MM.1S (cell line): ENCODE measurements around the gene PLCH2.
"Not testable (repeated sequence)": the region's sequence is repeated elsewhere in the genome, so short reads cannot be mapped to it uniquely, and the experiment has no call there.

Experiments used
- DNase-seq: peaks from one replicate; pipeline ENCODE4 v3.0.0-alpha.2; 2015
- H2AFZ ChIP-seq: fragments of 300-600 bp; sonication (generic); 2 replicates; pipeline ENCODE4 v1.6.0; 2016; ENCODE audit warnings: antibody characterized with exemption, low read length
- H3F3A ChIP-seq: fragments of 300-600 bp; sonication (generic); 2 replicates; pipeline ENCODE4 v1.6.1; 2016; ENCODE audit warnings: mild to moderate bottlenecking, antibody characterized with exemption, low read length, moderate library complexity, mixed read lengths; ENCODE audit not compliant: insufficient read depth
- H3K27ac ChIP-seq: fragments of 300-600 bp; sonication (generic); 2 replicates; pipeline ENCODE4 v1.5.1; 2016; ENCODE audit warnings: mild to moderate bottlenecking, low read length
- H3K27me3 ChIP-seq: fragments of 300-600 bp; sonication (generic); replicated peaks from 2 replicates; pipeline ENCODE4 v1.6.0; 2016; ENCODE audit warnings: low read length; ENCODE audit not compliant: insufficient read depth
- H3K36me3 ChIP-seq: fragments of 300-600 bp; sonication (generic); replicated peaks from 2 replicates; pipeline ENCODE4 v1.6.1; 2016; ENCODE audit warnings: mild to moderate bottlenecking, low read length, mixed read lengths; ENCODE audit not compliant: insufficient read depth
- H3K4me1 ChIP-seq: fragments of 300-600 bp; sonication (generic); 2 replicates; pipeline ENCODE4 v1.6.1; 2016; ENCODE audit warnings: low read length, mixed read lengths
- H3K4me2 ChIP-seq: fragments of 300-600 bp; sonication (generic); 2 replicates; pipeline ENCODE4 v1.6.0; 2016; ENCODE audit warnings: low read depth, low read length
- H3K4me3 ChIP-seq: fragments of 300-600 bp; sonication (generic); 2 replicates; pipeline ENCODE4 v1.5.1; 2016; ENCODE audit warnings: low read length, mixed read lengths
- H3K79me2 ChIP-seq: fragments of 300-600 bp; sonication (generic); 2 replicates; pipeline ENCODE4 v1.6.1; 2016; ENCODE audit warnings: mixed run types, low read length, mixed read lengths
- H3K9ac ChIP-seq: fragments of 300-600 bp; sonication (generic); 2 replicates; pipeline ENCODE4 v1.6.1; 2016; ENCODE audit warnings: low read length, mixed read lengths
- H3K9me2 ChIP-seq: fragments of 300-600 bp; sonication (generic); replicated peaks from 2 replicates; pipeline ENCODE4 v1.6.1; 2016; ENCODE audit warnings: mild to moderate bottlenecking, low read length, mixed read lengths; ENCODE audit not compliant: insufficient read depth
- H3K9me3 ChIP-seq: fragments of 300-600 bp; sonication (generic); replicated peaks from 2 replicates; pipeline ENCODE4 v1.6.1; 2016; ENCODE audit warnings: mild to moderate bottlenecking, low read length, mixed read lengths; ENCODE audit not compliant: insufficient read depth
- H4K20me1 ChIP-seq: fragments of 300-600 bp; sonication (generic); 2 replicates; pipeline ENCODE4 v1.6.1; 2016; ENCODE audit warnings: mild to moderate bottlenecking, low read length, moderate library complexity, mixed read lengths; ENCODE audit not compliant: insufficient read depth
- CTCF ChIP-seq: fragments of 300-600 bp; sonication (generic); IDR thresholded peaks from 2 replicates; pipeline ENCODE4 v1.5.1; 2016; ENCODE audit warnings: antibody characterized with exemption, low read length, mixed read lengths
- EZH2 ChIP-seq: fragments of 300-600 bp; sonication (generic); optimal IDR thresholded peaks from 2 replicates; pipeline ENCODE3; 2017; ENCODE audit warnings: low read depth, mild to moderate bottlenecking, antibody characterized with exemption, low read length, mixed read lengths
- EZH2phosphoT487 ChIP-seq: fragments of 300-600 bp; sonication (generic); IDR thresholded peaks from 2 replicates; pipeline ENCODE4 v1.6.1; 2018; ENCODE audit warnings: antibody characterized with exemption, low read length

PLCH2 gene

GRCh38 chr1:2438641-2439040, 37.4 kb upstream of the PLCH2 start:
- H3K27me3 ChIP-seq = peaks cover 70% of the 10 kb centered on the region
- H3K4me2 ChIP-seq = no peak overlapping the region
- no peaks in the 10 kb centered on the region for H4K20me1 ChIP-seq
- H3K9me2 ChIP-seq = no peaks in the 10 kb centered on the region
- H3K79me2 ChIP-seq = no peaks in the 10 kb centered on the region
- H2AFZ ChIP-seq = no peak overlapping the region
- DNase-seq = no peak
- no peaks in the 10 kb centered on the region for H3F3A ChIP-seq
- peaks cover 12% of the 10 kb centered on the region for H3K4me1 ChIP-seq
- no peak overlapping the region for H3K9ac ChIP-seq
- no peak for TF ChIP-seq CTCF
- TF ChIP-seq EZH2phosphoT487 = no peak
- TF ChIP-seq EZH2 = no peak
- no peaks in the 10 kb centered on the region for H3K36me3 ChIP-seq
- H3K9me3 ChIP-seq = no peaks in the 10 kb centered on the region
- no peak overlapping the region for H3K4me3 ChIP-seq
- no peak overlapping the region for H3K27ac ChIP-seq

- H3K4me2 ChIP-seq = peak overlapping the region; percentile 49; the same call in 1 of the 2 replicates
Observed at GRCh38 chr1:2439369-2439768, 36.7 kb upstream of the PLCH2 start.

GRCh38 chr1:2440346-2440745, 35.7 kb upstream of the PLCH2 start:
- not testable (repeated sequence) for H3K4me3 ChIP-seq, H3K79me2 ChIP-seq, H3F3A ChIP-seq, H4K20me1 ChIP-seq, H3K9me3 ChIP-seq, H3K36me3 ChIP-seq, H3K27ac ChIP-seq, H3K9ac ChIP-seq, DNase-seq, H2AFZ ChIP-seq, H3K9me2 ChIP-seq
- Histone ChIP-seq H3K4me1 (peaks cover 12% of the 10 kb centered on the region), H3K4me2 (peak overlapping the region; percentile 9; the same call in 1 of the 2 replicates), H3K27me3 (peaks cover 68% of the 10 kb centered on the region)

More at GRCh38 chr1:2439369-2439768, 36.7 kb upstream of the PLCH2 start:
- DNase-seq = peak; percentile 24
- Histone ChIP-seq H3K9me2 (no peaks in the 10 kb centered on the region), H4K20me1 (no peaks in the 10 kb centered on the region), H3K4me3 (no peak overlapping the region), H3K4me1 (peaks cover 12% of the 10 kb centered on the region), H3K27ac (no peak overlapping the region), H2AFZ (peak overlapping the region; percentile 48; the same call in 1 of the 2 replicates), H3K9me3 (no peaks in the 10 kb centered on the region), H3K9ac (no peak overlapping the region), H3K27me3 (peaks cover 68% of the 10 kb centered on the region), H3F3A (no peaks in the 10 kb centered on the region), H3K36me3 (no peaks in the 10 kb centered on the region), H3K79me2 (no peaks in the 10 kb centered on the region)
- TF ChIP-seq EZH2phosphoT487 = no peak
- TF ChIP-seq CTCF = no peak
- no peak for TF ChIP-seq EZH2

- no peak overlapping the region for H3K4me2 ChIP-seq
- TF ChIP-seq EZH2 = no peak
- TF ChIP-seq EZH2phosphoT487 = no peak
- TF ChIP-seq CTCF = no peak
- H3K4me3 ChIP-seq = no peak overlapping the region
- no peak for DNase-seq
- no peaks in the 10 kb centered on the region for H3K36me3 ChIP-seq
- no peaks in the 10 kb centered on the region for H3F3A ChIP-seq
- H4K20me1 ChIP-seq = no peaks in the 10 kb centered on the region
- no peak overlapping the region for H3K9ac ChIP-seq
- no peaks in the 10 kb centered on the region for H3K79me2 ChIP-seq
- peaks cover 12% of the 10 kb centered on the region for H3K4me1 ChIP-seq
- H3K9me2 ChIP-seq = no peaks in the 10 kb centered on the region
- no peak overlapping the region for H2AFZ ChIP-seq
- H3K27ac ChIP-seq = no peak overlapping the region
- no peaks in the 10 kb centered on the region for H3K9me3 ChIP-seq
- H3K27me3 ChIP-seq = peaks cover 71% of the 10 kb centered on the region
Observed at GRCh38 chr1:2441746-2442145, 34.3 kb upstream of the PLCH2 start.
